ENCODE results near the gene KCNQ1.

DNA sequence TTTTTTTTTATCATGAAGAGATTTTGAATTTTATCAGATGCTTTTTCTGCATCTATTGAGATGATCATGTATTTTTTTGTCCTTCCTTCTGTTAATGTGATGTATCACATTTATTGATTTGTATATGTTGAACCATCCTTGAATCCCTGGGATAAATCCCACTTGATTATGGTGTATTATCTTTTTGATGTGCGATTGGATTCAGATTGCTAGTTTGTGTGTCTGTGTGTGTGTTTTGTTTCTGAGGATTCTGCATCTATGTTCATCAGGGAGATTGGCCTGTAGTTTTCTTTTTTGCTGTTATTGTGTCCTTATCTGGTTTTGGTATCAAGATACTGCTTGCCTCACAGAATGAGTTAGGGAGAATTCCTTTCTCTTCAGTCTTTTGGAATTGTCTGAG lies 202.4 kb downstream of the KCNQ1 start:
- no peak for TF ChIP-seq GATA2 (IDR thresholded peaks at IDR 0.05; ENCODE audit: low read depth, low read length)
- TF ChIP-seq GATA3 (IDR thresholded peaks at IDR 0.05; ENCODE audit: low read depth, low read length) = no peak
